DOHH2 (cell line): ENCODE data around the gene GATAD2A.
A peak's percentile ranks its signal among the peaks of the same experiment; 100 is the strongest.

Experiments used
- H3F3A ChIP-seq: fragments of 200-600 bp; sonication (generic), shearing (Covaris generic); 2 replicates; pipeline ENCODE4 v1.6.0; 2016; ENCODE audit warnings: antibody characterized with exemption, mild to moderate bottlenecking; ENCODE audit not compliant: control insufficient read depth, insufficient read depth
- H3K27ac ChIP-seq: fragments of 200-600 bp; sonication (generic); 2 replicates; pipeline ENCODE4 v1.5.1; 2014; ENCODE audit warnings: low read depth, mild to moderate bottlenecking, low read length, moderate library complexity
- H3K27me3 ChIP-seq: fragments of 200-600 bp; sonication (generic); 2 replicates; pipeline ENCODE4 v1.6.1; 2014; ENCODE audit warnings: mild to moderate bottlenecking, low read length, mixed read lengths; ENCODE audit not compliant: control insufficient read depth
- H3K36me3 ChIP-seq: fragments of 200-600 bp; sonication (generic); 2 replicates; pipeline ENCODE4 v1.6.1; 2014; ENCODE audit warnings: mild to moderate bottlenecking, low read length, moderate library complexity, mixed read lengths; ENCODE audit not compliant: control insufficient read depth
- H3K4me1 ChIP-seq: fragments of 200-600 bp; sonication (generic); 2 replicates; pipeline ENCODE4 v1.6.1; 2014; ENCODE audit warnings: mild to moderate bottlenecking, low read length, mixed read lengths; ENCODE audit not compliant: control insufficient read depth
- H3K4me2 ChIP-seq: fragments of 200-600 bp; sonication (generic); 2 replicates; pipeline ENCODE4 v1.6.0; 2014; ENCODE audit warnings: mild to moderate bottlenecking, low read length, moderate library complexity
- H3K4me3 ChIP-seq: fragments of 200-600 bp; sonication (generic); 2 replicates; pipeline ENCODE4 v1.5.1; 2014; ENCODE audit warnings: mild to moderate bottlenecking, low read length, mixed read lengths
- H3K79me2 ChIP-seq: fragments of 200-600 bp; sonication (generic); 2 replicates; pipeline ENCODE4 v1.6.1; 2014; ENCODE audit warnings: mild to moderate bottlenecking, low read length, mixed read lengths; ENCODE audit not compliant: control insufficient read depth
- H3K9me2 ChIP-seq: fragments of 200-600 bp; sonication (generic); replicated peaks from 2 replicates; pipeline ENCODE4 v1.6.1; 2014; ENCODE audit warnings: mild to moderate bottlenecking, low read length, mixed read lengths; ENCODE audit not compliant: control insufficient read depth
- H3K9me3 ChIP-seq: fragments of 200-600 bp; sonication (generic); 2 replicates; pipeline ENCODE4 v1.6.1; 2014; ENCODE audit warnings: antibody characterized with exemption, low read length, mixed read lengths; ENCODE audit not compliant: control insufficient read depth, insufficient read depth
- H4K20me1 ChIP-seq: fragments of 200-600 bp; sonication (generic); 2 replicates; pipeline ENCODE4 v1.6.0; 2014; ENCODE audit warnings: low read depth, mild to moderate bottlenecking, antibody characterized with exemption, low read length, moderate library complexity; ENCODE audit not compliant: control insufficient read depth, insufficient read depth
- CTCF ChIP-seq: fragments of 200-600 bp; sonication (generic); IDR thresholded peaks from one replicate; pipeline ENCODE4 v1.5.1; 2014; ENCODE audit warnings: antibody characterized with exemption, mild to moderate bottlenecking, low read depth, low read length; ENCODE audit not compliant: poor library complexity, severe bottlenecking
- EZH2phosphoT487 ChIP-seq: fragments of 200-600 bp; sonication (generic); IDR thresholded peaks from 2 replicates; pipeline ENCODE4 v1.6.1; 2017; ENCODE audit warnings: borderline replicate concordance, mild to moderate bottlenecking, antibody characterized with exemption, low read length, moderate library complexity, mixed read lengths

Gene GATAD2A

GRCh38 chr19:19482809-19483596 is 77.5 kb downstream of the GATAD2A start:
- Histone ChIP-seq H3K4me2 (no peak overlapping the region), H3K36me3 (peaks cover 52% of the 10 kb centered on the region), H3K9me2 (no peaks in the 10 kb centered on the region), H3K4me3 (no peak overlapping the region), H3K4me1 (peaks cover 45% of the 10 kb centered on the region), H4K20me1 (peaks cover 4% of the 10 kb centered on the region; the same call in 1 of the 2 replicates), H3K9me3 (no peaks in the 10 kb centered on the region), H3K27ac (no peak overlapping the region), H3K27me3 (no peaks in the 10 kb centered on the region), H3K79me2 (peaks cover 94% of the 10 kb centered on the region), H3F3A (peaks cover 3% of the 10 kb centered on the region; the same call in 1 of the 2 replicates)
- TF ChIP-seq CTCF: no peak
- TF ChIP-seq EZH2phosphoT487: no peak

DNA sequence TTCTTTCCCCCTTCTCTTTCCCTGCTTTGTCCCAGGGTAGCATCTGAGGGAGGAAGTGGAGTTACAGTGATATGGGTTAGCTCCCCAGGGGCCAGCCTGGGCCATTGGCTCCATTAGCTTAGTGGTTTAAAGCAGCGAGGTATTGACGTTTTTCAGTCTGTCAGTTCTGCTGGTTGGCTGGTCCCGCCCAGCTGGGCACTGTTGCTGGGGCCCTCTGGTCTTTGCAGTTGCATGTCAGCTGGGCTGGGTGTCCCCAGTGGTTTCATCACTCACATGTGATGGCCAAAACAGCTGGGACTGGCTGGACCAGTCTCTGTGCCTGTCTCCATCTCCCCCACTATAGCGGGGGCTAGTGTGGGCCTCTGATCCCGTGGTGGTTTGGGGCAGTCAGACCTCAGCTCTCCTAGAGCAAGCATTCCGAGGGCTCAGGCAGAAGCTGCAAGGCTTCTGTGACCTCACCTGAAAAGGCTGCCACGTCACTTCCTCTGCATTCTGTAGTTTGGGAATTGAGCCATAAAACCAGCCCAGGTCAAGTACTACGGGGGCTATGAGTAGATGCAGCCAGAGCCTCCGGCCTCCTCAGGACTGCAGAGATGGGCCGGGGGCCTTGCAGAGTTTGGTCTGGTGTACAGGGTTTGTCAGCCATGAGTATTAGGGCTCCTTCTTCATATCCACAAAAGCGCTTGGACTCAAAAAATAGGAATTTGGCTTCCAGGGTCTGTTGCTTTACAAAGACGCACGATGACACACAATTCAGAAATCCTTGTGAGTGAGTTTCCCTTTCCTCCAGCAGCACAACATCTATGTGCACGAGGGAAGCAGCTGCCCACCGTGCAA is 79.9 kb downstream of the GATAD2A start:
- H3K79me2 ChIP-seq: peaks cover 90% of the 10 kb centered on the region
- no peaks in the 10 kb centered on the region for H3K9me2 ChIP-seq
- H3K27me3 ChIP-seq: no peaks in the 10 kb centered on the region
- H3F3A ChIP-seq: peaks cover 18% of the 10 kb centered on the region
- TF ChIP-seq CTCF: no peak
- no peak for TF ChIP-seq EZH2phosphoT487
- no peaks in the 10 kb centered on the region for H3K9me3 ChIP-seq
- H3K4me1 ChIP-seq: peaks cover 69% of the 10 kb centered on the region
- peak overlapping the region; percentile 16; the same call in 1 of the 2 replicates for H3K27ac ChIP-seq
- peaks cover 42% of the 10 kb centered on the region for H3K36me3 ChIP-seq
- H3K4me2 ChIP-seq: no peak overlapping the region
- peaks cover 4% of the 10 kb centered on the region; the same call in 1 of the 2 replicates for H4K20me1 ChIP-seq
- no peak overlapping the region for H3K4me3 ChIP-seq

DNA sequence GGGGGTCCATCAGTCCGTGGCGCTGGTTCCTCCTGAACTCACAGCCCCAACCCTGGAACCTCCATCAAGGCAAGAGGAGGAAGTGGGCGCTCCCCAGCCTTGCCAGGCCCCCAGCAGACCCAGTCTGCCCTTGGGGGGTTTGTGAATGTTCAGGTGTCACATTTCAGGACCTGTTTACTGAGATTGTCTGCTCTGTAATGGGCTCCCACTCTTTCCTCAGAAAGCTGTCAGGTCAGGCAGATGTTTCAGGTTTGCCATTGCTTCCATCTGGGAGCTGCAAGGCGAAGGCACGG is 80.5 kb downstream of the GATAD2A start:
- H3K9me2 ChIP-seq: no peaks in the 10 kb centered on the region
- H3K27me3 ChIP-seq: no peaks in the 10 kb centered on the region
- TF ChIP-seq EZH2phosphoT487: no peak
- no peak for TF ChIP-seq CTCF
- no peak overlapping the region for H3K4me2 ChIP-seq
- H3K27ac ChIP-seq: no peak overlapping the region
- H3K4me3 ChIP-seq: no peak overlapping the region
- peaks cover 18% of the 10 kb centered on the region for H3F3A ChIP-seq
- peaks cover 73% of the 10 kb centered on the region for H3K4me1 ChIP-seq
- no peaks in the 10 kb centered on the region for H3K9me3 ChIP-seq
- peaks cover 9% of the 10 kb centered on the region; the same call in 1 of the 2 replicates for H4K20me1 ChIP-seq
- H3K79me2 ChIP-seq: peaks cover 90% of the 10 kb centered on the region
- peaks cover 41% of the 10 kb centered on the region for H3K36me3 ChIP-seq
